GM21717 (cell line): ENCODE measurements around the gene DGLUCY.
"Not testable (repeated sequence)": the region's sequence is repeated elsewhere in the genome, so short reads cannot be mapped to it uniquely, and the experiment has no call there.

Experiments
- ATAC-seq: cut with Tn5 transposase; IDR thresholded peaks from one replicate; pipeline ENCODE4 v1.9.1; 2021; ENCODE audit warnings: mild to moderate bottlenecking, moderate library complexity; ENCODE audit not compliant: unreplicated experiment

Gene DGLUCY

GRCh38 chr14:91108941-91109611 is 4.8 kb upstream of the DGLUCY start:
- ATAC-seq = no peak

GRCh38 chr14:91111443-91111842 is 2.4 kb upstream of the DGLUCY start:
- ATAC-seq = no peak

- no peak for ATAC-seq
Measured at GRCh38 chr14:91112194-91112593, 1.7 kb upstream of the DGLUCY start.

- peak; percentile 75 for ATAC-seq
Measured at GRCh38 chr14:91114079-91115065, 499 bp downstream of the DGLUCY start.

- no peak for ATAC-seq
Measured at GRCh38 chr14:91115986-91116770, 2.3 kb downstream of the DGLUCY start.

- no peak for ATAC-seq
Measured at GRCh38 chr14:91116913-91117588, 3.2 kb downstream of the DGLUCY start.

- ATAC-seq = no peak
Measured at GRCh38 chr14:91117960-91118359, 4.1 kb downstream of the DGLUCY start.

- ATAC-seq = no peak
Measured at GRCh38 chr14:91118511-91119068, 4.7 kb downstream of the DGLUCY start.

- ATAC-seq = no peak
Measured at GRCh38 chr14:91119556-91120311, 5.9 kb downstream of the DGLUCY start.

GRCh38 chr14:91123201-91123600 is 9.3 kb downstream of the DGLUCY start:
- ATAC-seq = no peak

GRCh38 chr14:91124406-91125270 is 10.8 kb downstream of the DGLUCY start:
- ATAC-seq = not testable (repeated sequence)

GRCh38 chr14:91125271-91125660 is 11.4 kb downstream of the DGLUCY start:
- ATAC-seq = no peak

- no peak for ATAC-seq
Measured at GRCh38 chr14:91125801-91126200, 11.9 kb downstream of the DGLUCY start.

GRCh38 chr14:91126761-91127160 is 12.9 kb downstream of the DGLUCY start:
- ATAC-seq = no peak

- no peak for ATAC-seq
Measured at GRCh38 chr14:91127401-91127801, 13.5 kb downstream of the DGLUCY start.

- no peak for ATAC-seq
Measured at GRCh38 chr14:91127924-91128323, 14.1 kb downstream of the DGLUCY start.

- ATAC-seq = no peak
Measured at GRCh38 chr14:91128699-91129098, 14.8 kb downstream of the DGLUCY start.

- no peak for ATAC-seq
Measured at GRCh38 chr14:91129261-91129660, 15.4 kb downstream of the DGLUCY start.

- ATAC-seq = no peak
Measured at GRCh38 chr14:91135039-91135438, 21.2 kb downstream of the DGLUCY start.
